PC-3 (cell line): Measurements from ENCODE around the gene DCUN1D1. TPM values are rescaled to one million over a fixed set of nuclear protein-coding genes. Genes with fewer than 3 reads are reported as not detected.

ENCODE experiments used
- ATAC-seq: fragments of 200-7000 bp; cut with Tn5 transposase; 2 replicates; pipeline ENCODE4 v1.9.1; 2020; ENCODE audit warnings: mild to moderate bottlenecking, moderate library complexity
- BruUV-seq: library from RNA; stranded (reverse); fragments of 400-500 nt; replicated peaks from 2 replicates; lab custom pipeline; 2021; lab: Mats Ljungman, UMichigan
- CTCF ChIA-PET: fragments of 300-600 bp; sonication (Branson Sonifier 250); formaldehyde crosslinking; loops from one replicate; lab custom pipeline; 2022; ENCODE audit warnings: antibody characterized with exemption; lab: Charles Lee
- POLR2A ChIA-PET: fragments of 300-600 bp; sonication (Branson Sonifier 250); formaldehyde crosslinking; loops from one replicate; lab custom pipeline; 2022; ENCODE audit warnings: antibody characterized with exemption; ENCODE audit not compliant: unreplicated experiment; lab: Charles Lee
- DNase-seq: peaks from one replicate; pipeline ENCODE4 v3.0.0-alpha.2; 2015
- H2AFZ ChIP-seq: fragments of 300-600 bp; sonication (generic); 2 replicates; pipeline ENCODE4 v1.6.0; 2016; ENCODE audit warnings: antibody characterized with exemption, low read length
- H3F3A ChIP-seq: fragments of 300-600 bp; sonication (generic); one replicate; pipeline ENCODE4 v1.6.0; 2017; ENCODE audit warnings: antibody characterized with exemption, low read length, control low read depth, mild to moderate bottlenecking; ENCODE audit not compliant: unreplicated experiment
- H3K27ac ChIP-seq: fragments of 300-600 bp; sonication (generic); 2 replicates; pipeline ENCODE4 v1.5.1; 2016; ENCODE audit warnings: mild to moderate bottlenecking, low read length
- H3K27me3 ChIP-seq: fragments of 300-600 bp; sonication (generic); 2 replicates; pipeline ENCODE4 v1.6.1; 2016; ENCODE audit warnings: low read length, mixed read lengths
- H3K36me3 ChIP-seq: fragments of 300-600 bp; sonication (generic); 2 replicates; pipeline ENCODE4 v1.6.1; 2016; ENCODE audit warnings: low read depth, mixed run types, low read length, mixed read lengths
- H3K4me1 ChIP-seq: fragments of 300-600 bp; sonication (generic); 2 replicates; pipeline ENCODE4 v1.5.1; 2016; ENCODE audit warnings: low read length; ENCODE audit not compliant: insufficient read depth
- H3K4me2 ChIP-seq: fragments of 300-600 bp; sonication (generic); 2 replicates; pipeline ENCODE4 v1.6.0; 2016; ENCODE audit warnings: low read length
- H3K4me3 ChIP-seq: fragments of 300-600 bp; sonication (generic); 2 replicates; pipeline ENCODE4 v1.5.1; 2016; ENCODE audit warnings: mild to moderate bottlenecking, low read length, mixed read lengths
- H3K79me2 ChIP-seq: fragments of 300-600 bp; sonication (generic); 2 replicates; pipeline ENCODE4 v1.6.1; 2017; ENCODE audit warnings: low read length, mixed read lengths
- H3K9ac ChIP-seq: fragments of 300-600 bp; sonication (generic); 2 replicates; pipeline ENCODE4 v1.6.0; 2016; ENCODE audit warnings: mild to moderate bottlenecking, low read length
- H3K9me2 ChIP-seq: fragments of 300-600 bp; sonication (generic); replicated peaks from 2 replicates; pipeline ENCODE4 v1.6.1; 2016; ENCODE audit warnings: mixed run types, low read length, mixed read lengths
- H3K9me3 ChIP-seq: fragments of 300-600 bp; sonication (generic); 2 replicates; pipeline ENCODE4 v1.6.1; 2016; ENCODE audit warnings: low read length, mixed read lengths
- H4K20me1 ChIP-seq: fragments of 300-600 bp; sonication (generic); 2 replicates; pipeline ENCODE4 v1.6.1; 2016; ENCODE audit warnings: low read length, mixed read lengths
- CTCF ChIP-seq: fragments of 300-600 bp; sonication (generic); conservative IDR thresholded peaks from 2 replicates; pipeline ENCODE4 v1.5.1; 2017; ENCODE audit warnings: antibody characterized with exemption, low read depth, mild to moderate bottlenecking, low read length
- EZH2 ChIP-seq: fragments of 300-600 bp; sonication (generic); IDR thresholded peaks from one replicate; pipeline ENCODE4 v1.6.1; 2017; ENCODE audit warnings: antibody characterized with exemption, mild to moderate bottlenecking, low read length; ENCODE audit not compliant: unreplicated experiment
- EZH2phosphoT487 ChIP-seq: fragments of 300-600 bp; sonication (generic); IDR thresholded peaks from 2 replicates; pipeline ENCODE4 v1.6.1; 2018; ENCODE audit warnings: mild to moderate bottlenecking, antibody characterized with exemption, low read length, borderline replicate concordance
- intact Hi-C: fragments of 100-400 bp; cut with micrococcal nuclease; formaldehyde crosslinking; loops from 2 replicates; pipeline ENCODE4 v1.9.0; 2023
- total RNA-seq: library from RNA; depleted of rRNA; stranded (reverse); fragments of >200 nt; gene quantifications from 2 replicates; pipeline ENCODE4 v1.2.3, GENCODE V29; 2014

Gene DCUN1D1
- total RNA-seq, 1 experiment from 2014 or later: 39.7 TPM

GRCh38 chr3:182936918-182937285, 43.4 kb downstream of the DCUN1D1 start:
- ChIA-PET CTCF (no interaction called here), POLR2A (interaction anchor here (0.5 kb wide), 1 partner anchor 65 kb away, joined by 5 read pairs; no protein-coding TSS in a partner anchor)
- TF ChIP-seq EZH2: no peak
- no peak for TF ChIP-seq CTCF
- TF ChIP-seq EZH2phosphoT487: no peak

GRCh38 chr3:182936239-182936917, 44.0 kb downstream of the DCUN1D1 start:
- TF ChIP-seq CTCF: no peak
- no peak for TF ChIP-seq EZH2phosphoT487
- TF ChIP-seq EZH2: no peak
- H2AFZ ChIP-seq: no peak overlapping the region
- no peaks in the 10 kb centered on the region for H3K9me3 ChIP-seq
- no peak overlapping the region for H3K4me3 ChIP-seq
- H3K4me2 ChIP-seq: no peak overlapping the region
- POLR2A ChIA-PET: no interaction called here
- no peaks in the 10 kb centered on the region for H3K4me1 ChIP-seq
- H4K20me1 ChIP-seq: no peaks in the 10 kb centered on the region
- CTCF ChIA-PET: no interaction called here
- H3K27me3 ChIP-seq: no peaks in the 10 kb centered on the region
- H3K36me3 ChIP-seq: peaks cover 3% of the 10 kb centered on the region; the same call in 1 of the 2 replicates
- H3F3A ChIP-seq: no peaks in the 10 kb centered on the region
- no peak overlapping the region for H3K27ac ChIP-seq
- intact Hi-C loops: no loop called here
- no peaks in the 10 kb centered on the region for H3K79me2 ChIP-seq
- H3K9me2 ChIP-seq: no peaks in the 10 kb centered on the region
- DNase-seq (no peak), ATAC-seq (no peak)
- no peak overlapping the region for H3K9ac ChIP-seq
- no TSS peak for BruUV-seq

More at GRCh38 chr3:182936918-182937285, 43.4 kb downstream of the DCUN1D1 start:
- Histone ChIP-seq H3K4me2 (no peak overlapping the region), H3K79me2 (no peaks in the 10 kb centered on the region), H3K4me1 (no peaks in the 10 kb centered on the region), H3F3A (no peaks in the 10 kb centered on the region), H3K27ac (no peak overlapping the region), H3K27me3 (no peaks in the 10 kb centered on the region), H2AFZ (no peak overlapping the region), H3K36me3 (peaks cover 3% of the 10 kb centered on the region; the same call in 1 of the 2 replicates), H3K4me3 (no peak overlapping the region), H3K9ac (no peak overlapping the region), H4K20me1 (no peaks in the 10 kb centered on the region), H3K9me3 (no peaks in the 10 kb centered on the region), H3K9me2 (no peaks in the 10 kb centered on the region)
- BruUV-seq: no TSS peak
- DNase-seq (no peak), ATAC-seq (no peak)
- intact Hi-C loops: no loop called here

DNA sequence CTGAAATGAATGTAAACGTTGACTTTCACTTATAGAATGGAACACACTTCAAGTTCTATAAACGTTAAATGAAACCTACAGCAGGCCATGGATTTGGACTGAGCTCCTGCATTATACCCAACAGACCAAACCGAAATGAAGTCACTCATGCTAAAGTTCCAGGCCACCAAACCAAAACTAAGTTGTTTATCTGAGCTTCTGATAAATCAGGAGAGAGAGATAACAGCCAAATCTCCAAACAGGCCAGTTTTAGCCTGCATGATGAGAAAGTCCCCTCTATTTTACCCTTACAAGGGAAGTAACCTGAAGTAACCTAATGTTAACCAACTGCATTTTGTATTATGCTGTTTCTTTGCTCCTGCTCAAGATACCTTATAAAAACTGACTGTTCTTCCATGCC, 44.5 kb downstream of the DCUN1D1 start:
- H4K20me1 ChIP-seq: no peaks in the 10 kb centered on the region
- POLR2A ChIA-PET: no interaction called here
- BruUV-seq: no TSS peak

More for the DNA sequence above, 44.5 kb downstream of the DCUN1D1 start:
- H3F3A ChIP-seq: no peaks in the 10 kb centered on the region
- CTCF ChIA-PET: no interaction called here
- no peak overlapping the region for H3K9ac ChIP-seq
- H2AFZ ChIP-seq: no peak overlapping the region
- no peak overlapping the region for H3K27ac ChIP-seq
- no peak for DNase-seq
- H3K79me2 ChIP-seq: no peaks in the 10 kb centered on the region
- H3K4me3 ChIP-seq: no peak overlapping the region
- H3K9me3 ChIP-seq: no peaks in the 10 kb centered on the region
- no peaks in the 10 kb centered on the region for H3K9me2 ChIP-seq
- H3K4me1 ChIP-seq: no peaks in the 10 kb centered on the region
- intact Hi-C loops: no loop called here
- no peaks in the 10 kb centered on the region for H3K27me3 ChIP-seq
- TF ChIP-seq CTCF: no peak
- no peak for TF ChIP-seq EZH2phosphoT487
- no peak for TF ChIP-seq EZH2
- peaks cover 3% of the 10 kb centered on the region; the same call in 1 of the 2 replicates for H3K36me3 ChIP-seq
- H3K4me2 ChIP-seq: no peak overlapping the region
- no peak for ATAC-seq
